B cell (primary cell): ENCODE measurements around the gene ZBTB11. TPM values are rescaled to one million over a fixed set of nuclear protein-coding genes. Genes with fewer than 3 reads are reported as not detected.
"Not testable (repeated sequence)": the region's sequence is repeated elsewhere in the genome, so short reads cannot be mapped to it uniquely, and the experiment has no call there.

Experiments used
- ATAC-seq: fragments of 200-7000 bp; cut with Tn5 transposase; one replicate; pipeline ENCODE4 v1.10.0; 2021; ENCODE audit warnings: low read depth, mild to moderate bottlenecking, moderate number of reproducible peaks, moderate library complexity
- CTCF ChIA-PET: fragments of 350-600 bp; sonication (Branson Sonifier 250); formaldehyde crosslinking; loops from one replicate; lab custom pipeline; 2021; ENCODE audit warnings: antibody characterized with exemption, inconsistent platforms; lab: Charles Lee
- POLR2A ChIA-PET: fragments of 350-600 bp; sonication (Branson Sonifier 250); formaldehyde crosslinking; loops from one replicate; lab custom pipeline; 2021; ENCODE audit warnings: antibody characterized with exemption; lab: Charles Lee
- DNase-seq: peaks from one replicate; pipeline ENCODE4 v3.0.0; 2013
- H2AFZ ChIP-seq: 2 replicates; pipeline ENCODE4 v1.6.1; 2012; ENCODE audit warnings: mild to moderate bottlenecking, low read depth, low read length; ENCODE audit not compliant: insufficient read depth, poor library complexity, severe bottlenecking
- H3K27ac ChIP-seq, 2 donors: 1 replicate in 1 of 2; 2 replicates in 1 of 2; pipeline ENCODE4 v1.5.1; 2012 to 2013; ENCODE audit warnings: low read length in 2 of 2, mild to moderate bottlenecking in 2 of 2, moderate library complexity in 1 of 2
- H3K27me3 ChIP-seq, 4 experiments: fragments of 200-600 bp in 1 of 4; sonication (generic) in 1 of 4; replicated peaks in 1 of 4; 1 replicate in 2 of 4; 2 replicates in 2 of 4; pipeline versions ENCODE4 v1.6.1 to v1.7.0; 2013 to 2016; ENCODE audit warnings: low read length in 3 of 4, mild to moderate bottlenecking in 2 of 4, mixed read lengths in 1 of 4, moderate library complexity in 1 of 4; ENCODE audit not compliant: insufficient read depth in 4 of 4, control insufficient read depth in 3 of 4; ENCODE audit errors: control extremely low read depth in 1 of 4
- H3K36me3 ChIP-seq, 2 experiments: replicated peaks in 1 of 2; 1 replicate in 1 of 2; 2 replicates in 1 of 2; pipeline versions ENCODE4 v1.6.1 to v1.7.1; 2013; ENCODE audit warnings: low read length in 1 of 2; ENCODE audit not compliant: insufficient read depth in 2 of 2, control insufficient read depth in 1 of 2; ENCODE audit errors: control extremely low read depth in 1 of 2, extremely low read depth in 1 of 2
- H3K4me1 ChIP-seq, 2 donors: fragments of 200-600 bp in 1 of 2; sonication (generic) in 1 of 2; 1 replicate in 1 of 2; 2 replicates in 1 of 2; pipeline versions ENCODE4 v1.5.1 to v1.6.1; 2013 to 2017; ENCODE audit warnings: low read length in 2 of 2; ENCODE audit not compliant: control insufficient read depth in 2 of 2, insufficient read depth in 2 of 2
- H3K4me2 ChIP-seq: replicated peaks from 2 replicates; pipeline ENCODE3; 2012; ENCODE audit warnings: mild to moderate bottlenecking, low read depth, low read length; ENCODE audit not compliant: poor library complexity, severe bottlenecking
- H3K4me3 ChIP-seq, 5 experiments: fragments of 200-600 bp in 1 of 5; sonication (generic) in 1 of 5; 1 replicate in 3 of 5; 2 replicates in 2 of 5; pipeline versions ENCODE4 v1.5.1 to v1.7.0; 2011 to 2016; ENCODE audit warnings: low read length in 4 of 5, mild to moderate bottlenecking in 4 of 5, low read depth in 2 of 5, control low read depth in 1 of 5, moderate library complexity in 1 of 5; ENCODE audit not compliant: insufficient read depth in 1 of 5; ENCODE audit errors: control extremely low read depth in 1 of 5, extremely low read depth in 1 of 5
- H3K79me2 ChIP-seq: fragments of 200-600 bp; sonication (generic); one replicate; pipeline ENCODE4 v1.6.0; 2016; ENCODE audit warnings: low read length; ENCODE audit not compliant: control insufficient read depth, insufficient read depth
- H3K9ac ChIP-seq: fragments of 200-600 bp; sonication (generic); 2 replicates; pipeline ENCODE4 v1.6.1; 2017; ENCODE audit warnings: mild to moderate bottlenecking, low read length, moderate library complexity
- H3K9me3 ChIP-seq, 3 donors: one replicate each; pipeline versions ENCODE4 v1.6.1 to v1.7.1; 2013; ENCODE audit warnings: low read length in 2 of 3; ENCODE audit not compliant: control insufficient read depth in 2 of 3, insufficient read depth in 1 of 3; ENCODE audit errors: control extremely low read depth in 1 of 3
- H4K20me1 ChIP-seq: 2 replicates; pipeline ENCODE4 v1.6.0; 2012; ENCODE audit warnings: mild to moderate bottlenecking, low read length; ENCODE audit not compliant: insufficient read depth, control insufficient read depth, poor library complexity, severe bottlenecking
- H3K27ac Mint-ChIP-seq: one replicate; pipeline ENCODE4 v1.8.0; 2021; ENCODE audit warnings: mixed read lengths
- H3K27me3 Mint-ChIP-seq: one replicate; pipeline ENCODE4 v1.8.0; 2021; ENCODE audit warnings: mixed read lengths
- H3K4me1 Mint-ChIP-seq: one replicate; pipeline ENCODE4 v1.8.0; 2021; ENCODE audit warnings: mixed read lengths
- H3K4me3 Mint-ChIP-seq: one replicate; pipeline ENCODE4 v1.8.0; 2021; ENCODE audit warnings: mixed read lengths
- H3K9me3 Mint-ChIP-seq: one replicate; pipeline ENCODE4 v1.8.0; 2022; ENCODE audit warnings: mixed read lengths; ENCODE audit not compliant: insufficient read depth
- CTCF ChIP-seq: fragments of 200-600 bp; IDR thresholded peaks from one replicate; pipeline ENCODE4 v1.8.0; 2022; ENCODE audit warnings: antibody characterized with exemption, mild to moderate bottlenecking
- EZH2 ChIP-seq: IDR thresholded peaks from 2 replicates; pipeline ENCODE4 v1.6.1; 2012; ENCODE audit warnings: borderline replicate concordance, low read depth, mild to moderate bottlenecking, moderate library complexity, low read length; ENCODE audit not compliant: insufficient read depth, poor library complexity, severe bottlenecking
- WGBS: methylation state at CpG from one replicate; pipeline ENCODE4 v1.1.5; 2013; ENCODE audit warnings: missing lambda C conversion rate; ENCODE audit not compliant: insufficient coverage; 5-methylcytosine and 5-hydroxymethylcytosine counted together
- intact Hi-C: fragments of 100-400 bp; cut with micrococcal nuclease; formaldehyde crosslinking; loops from one replicate; pipeline ENCODE4 v1.10.0; 2022
- polyA plus RNA-seq: library from polyadenylated mRNA; depleted of rRNA; stranded (reverse); fragments of >200 nt; gene quantifications from 2 replicates; pipeline ENCODE4 v1.2.3, GENCODE V29; 2012
- total RNA-seq, 2 donors: library from RNA; stranded (reverse); fragments of 120-200 nt in 1 of 2; gene quantifications; 1 replicate in 1 of 2; 2 replicates in 1 of 2; pipeline versions ENCODE4 v1.2.3 to v1.2.4, GENCODE V29; 2013 to 2022

Gene ZBTB11
- total and polyA plus RNA-seq, 2 donors (not counting 1 experiment from before 2014, with no cell fraction given), result 16.3 to 42.6 TPM

- Mint-ChIP-seq H3K4me3 (no peak overlapping the region), H3K27me3 (no peaks in the 10 kb centered on the region), H3K9me3 (no peaks in the 10 kb centered on the region), H3K27ac (no peak overlapping the region), H3K4me1 (no peaks in the 10 kb centered on the region)
- H3K4me3 ChIP-seq, result no peak overlapping the region
- H2AFZ ChIP-seq, result no peak overlapping the region
- WGBS, result 95% methylated on average over 4 of the region's 8 CpGs
- ATAC-seq, result no peak
- no peaks in the 10 kb centered on the region for H4K20me1 ChIP-seq
- H3K4me2 ChIP-seq, result no peak overlapping the region
- H3K4me1 ChIP-seq, result no peaks in the 10 kb centered on the region
- H3K9me3 ChIP-seq, result no peaks in the 10 kb centered on the region
- no peak for TF ChIP-seq CTCF
- no peak for TF ChIP-seq EZH2
- intact Hi-C loops, result no loop called here
- no peak for DNase-seq
- ChIA-PET POLR2A (no interaction called here), CTCF (no interaction called here)
- no peaks in the 10 kb centered on the region for H3K27me3 ChIP-seq
- H3K9ac ChIP-seq, result no peak overlapping the region
- no peak overlapping the region for H3K27ac ChIP-seq
- H3K36me3 ChIP-seq, result peaks cover 0 to 8% of the 10 kb centered on the region in 2 experiments
- H3K79me2 ChIP-seq, result no peaks in the 10 kb centered on the region
Measured at GRCh38 chr3:101643009-101643844, 33.7 kb downstream of the ZBTB11 start.

GRCh38 chr3:101642441-101642840 is 34.5 kb downstream of the ZBTB11 start:
- TF ChIP-seq CTCF, result no peak
- no peak for TF ChIP-seq EZH2
- Mint-ChIP-seq H3K9me3 (no peaks in the 10 kb centered on the region), H3K27ac (no peak overlapping the region), H3K4me3 (no peak overlapping the region), H3K4me1 (no peaks in the 10 kb centered on the region), H3K27me3 (no peaks in the 10 kb centered on the region)
- no peaks in the 10 kb centered on the region for H3K79me2 ChIP-seq
- no peak overlapping the region for H3K4me3 ChIP-seq
- POLR2A ChIA-PET, result no interaction called here
- no peaks in the 10 kb centered on the region for H3K27me3 ChIP-seq
- no peak overlapping the region for H2AFZ ChIP-seq
- intact Hi-C loops, result no loop called here
- H3K36me3 ChIP-seq, result peaks cover 0 to under 1% of the 10 kb centered on the region in 2 experiments
- WGBS, result 100% methylated on average over 1 of the region's 3 CpGs
- H4K20me1 ChIP-seq, result no peaks in the 10 kb centered on the region
- no peak overlapping the region for H3K9ac ChIP-seq
- CTCF ChIA-PET, result no interaction called here
- H3K4me2 ChIP-seq, result no peak overlapping the region
- H3K4me1 ChIP-seq, result no peaks in the 10 kb centered on the region
- ATAC-seq (no peak), DNase-seq (no peak)
- no peaks in the 10 kb centered on the region for H3K9me3 ChIP-seq
- no peak overlapping the region for H3K27ac ChIP-seq

- H3K36me3 ChIP-seq, DNase-seq, H3K9me3 Mint-ChIP-seq, H3K4me2 ChIP-seq, H3K9ac ChIP-seq, H3K4me3 ChIP-seq, H3K27me3 Mint-ChIP-seq, H3K9me3 ChIP-seq, POLR2A ChIA-PET, ATAC-seq, H3K4me1 ChIP-seq, H2AFZ ChIP-seq, H3K27ac Mint-ChIP-seq, H3K4me1 Mint-ChIP-seq, H3K4me3 Mint-ChIP-seq, H3K27me3 ChIP-seq, H3K79me2 ChIP-seq, intact Hi-C loops, CTCF ChIA-PET, H3K27ac ChIP-seq, H4K20me1 ChIP-seq: not testable (repeated sequence)
- WGBS, result 89% methylated on average over 7 of the region's 14 CpGs
Measured at GRCh38 chr3:101641397-101642115, 35.4 kb downstream of the ZBTB11 start.
